Esophagus squamous epithelium (tissue), 4 donors: ENCODE results near the gene DRG2.

Experiments used
- POLR2A ChIP-seq, 4 donors: fragments of 450-650 bp; IDR thresholded peaks; one replicate each; pipeline ENCODE4 v1.6.1; 2017; ENCODE audit warnings: antibody characterized with exemption in 4 of 4, mild to moderate bottlenecking in 4 of 4, moderate library complexity in 3 of 4
- TF ChIP-seq, protein P1 (sequence below), 6 experiments: fragments of 450-650 bp in 4 of 6; fragments of 200-600 bp in 2 of 6; sonication (generic) in 2 of 6; IDR thresholded peaks; one replicate each; pipeline ENCODE4 v1.5.1; 2016 to 2019; ENCODE audit warnings: antibody characterized with exemption in 6 of 6, mild to moderate bottlenecking in 4 of 6, moderate library complexity in 4 of 6

DNA sequence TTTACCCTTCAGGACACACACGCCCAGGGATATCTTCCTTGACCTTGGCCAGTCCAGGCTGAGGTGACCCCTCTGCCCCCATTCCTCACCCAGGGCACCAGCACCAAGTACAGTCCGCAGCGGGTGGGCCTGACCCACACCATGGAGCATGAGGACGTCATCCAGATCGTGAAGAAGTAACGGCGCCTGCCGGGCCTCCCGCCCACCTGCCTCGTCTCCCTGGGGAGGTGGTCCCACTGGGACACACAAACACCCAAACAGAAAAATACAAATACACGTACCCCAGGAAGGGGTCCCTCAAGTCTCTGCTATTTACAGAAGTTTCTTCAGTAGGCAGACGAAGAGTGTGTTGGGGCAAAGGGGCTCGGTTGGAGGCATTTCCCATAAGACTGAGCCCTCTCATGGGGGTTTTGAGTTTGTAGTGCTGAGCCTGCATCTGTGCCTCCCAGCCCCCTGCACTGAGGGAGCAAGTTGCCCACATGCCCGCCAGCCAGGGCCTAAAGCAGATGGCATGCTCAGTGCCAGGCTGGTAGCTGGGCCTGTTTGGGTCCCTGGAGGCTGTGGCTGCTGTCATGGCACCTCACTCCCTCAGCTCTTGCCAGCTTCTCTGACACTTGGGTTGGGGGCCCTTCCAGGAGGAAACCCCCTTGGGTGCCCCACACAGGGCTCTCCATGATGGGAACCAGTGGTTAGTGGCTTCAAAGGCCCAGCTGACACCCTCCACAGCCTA lies 19.5 kb downstream of the DRG2 start:
- TF ChIP-seq, protein P1, sequence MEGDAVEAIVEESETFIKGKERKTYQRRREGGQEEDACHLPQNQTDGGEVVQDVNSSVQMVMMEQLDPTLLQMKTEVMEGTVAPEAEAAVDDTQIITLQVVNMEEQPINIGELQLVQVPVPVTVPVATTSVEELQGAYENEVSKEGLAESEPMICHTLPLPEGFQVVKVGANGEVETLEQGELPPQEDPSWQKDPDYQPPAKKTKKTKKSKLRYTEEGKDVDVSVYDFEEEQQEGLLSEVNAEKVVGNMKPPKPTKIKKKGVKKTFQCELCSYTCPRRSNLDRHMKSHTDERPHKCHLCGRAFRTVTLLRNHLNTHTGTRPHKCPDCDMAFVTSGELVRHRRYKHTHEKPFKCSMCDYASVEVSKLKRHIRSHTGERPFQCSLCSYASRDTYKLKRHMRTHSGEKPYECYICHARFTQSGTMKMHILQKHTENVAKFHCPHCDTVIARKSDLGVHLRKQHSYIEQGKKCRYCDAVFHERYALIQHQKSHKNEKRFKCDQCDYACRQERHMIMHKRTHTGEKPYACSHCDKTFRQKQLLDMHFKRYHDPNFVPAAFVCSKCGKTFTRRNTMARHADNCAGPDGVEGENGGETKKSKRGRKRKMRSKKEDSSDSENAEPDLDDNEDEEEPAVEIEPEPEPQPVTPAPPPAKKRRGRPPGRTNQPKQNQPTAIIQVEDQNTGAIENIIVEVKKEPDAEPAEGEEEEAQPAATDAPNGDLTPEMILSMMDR (IDR thresholded peaks at IDR 0.05), result no peak
- no peak for TF ChIP-seq POLR2A (IDR thresholded peaks at IDR 0.05)
